Heart left ventricle (tissue), 16 donors: ENCODE measurements around the gene MAS1L. TPM values are rescaled to one million over a fixed set of nuclear protein-coding genes. Genes with fewer than 3 reads are reported as not detected.

ENCODE experiments used
- ATAC-seq, 4 donors: fragments of 200-7000 bp; cut with Tn5 transposase; one replicate each; pipeline ENCODE4 v1.9.1; 2020 to 2022; ENCODE audit warnings: moderate library complexity in 4 of 4, mild to moderate bottlenecking in 3 of 4, moderate number of reproducible peaks in 1 of 4
- DNase-seq, 5 donors: peaks; one replicate each; pipeline ENCODE4 v3.0.0-alpha.2; 2020
- H3K27ac ChIP-seq, 12 donors: fragments of 200-600 bp; sonication (generic) in 4 of 12; one replicate each; pipeline versions ENCODE4 v1.5.0 to v1.8.0; 2016 to 2022; ENCODE audit warnings: mild to moderate bottlenecking in 2 of 12
- H3K27me3 ChIP-seq, 9 donors: fragments of 200-600 bp; sonication (generic) in 2 of 9; one replicate each; pipeline versions ENCODE4 v1.5.1 to v1.8.0; 2016 to 2022; ENCODE audit warnings: mild to moderate bottlenecking in 3 of 9
- H3K36me3 ChIP-seq, 9 donors: fragments of 200-600 bp; sonication (generic) in 2 of 9; one replicate each; pipeline versions ENCODE4 v1.5.0 to v1.8.0; 2018 to 2022; ENCODE audit warnings: mild to moderate bottlenecking in 2 of 9
- H3K4me1 ChIP-seq, 12 donors: fragments of 200-600 bp; sonication (generic) in 4 of 12; one replicate each; pipeline versions ENCODE4 v1.5.0 to v1.8.0; 2016 to 2022; ENCODE audit warnings: mild to moderate bottlenecking in 3 of 12
- H3K4me3 ChIP-seq, 12 donors: fragments of 200-600 bp; sonication (generic) in 4 of 12; one replicate each; pipeline versions ENCODE4 v1.5.0 to v1.8.0; 2017 to 2022; ENCODE audit warnings: mild to moderate bottlenecking in 9 of 12, moderate library complexity in 4 of 12
- H3K9me3 ChIP-seq, 12 donors: fragments of 200-600 bp; sonication (generic) in 4 of 12; one replicate each; pipeline versions ENCODE4 v1.5.0 to v1.8.0; 2016 to 2022; ENCODE audit warnings: mild to moderate bottlenecking in 1 of 12
- POLR2A ChIP-seq, 2 donors: fragments of 450-650 bp; IDR thresholded peaks; one replicate each; pipeline ENCODE4 v1.6.1; 2017; ENCODE audit warnings: antibody characterized with exemption in 2 of 2, mild to moderate bottlenecking in 2 of 2, moderate library complexity in 2 of 2
- WGBS, 4 donors: extraction: QIAGEN DNeasy Blood & Tissue Kit in 2 of 4; methylation state at CpG; one replicate each; pipeline versions ENCODE4 v1.1.5 to v1.1.7; 2013 to 2018; 5-methylcytosine and 5-hydroxymethylcytosine counted together
- intact Hi-C, 10 donors: fragments of 100-400 bp; cut with DNase I; formaldehyde crosslinking; loops; one replicate each; pipeline versions ENCODE4 v1.11.1 to v1.14.2; 2022
- polyA plus RNA-seq, 2 donors: library from polyadenylated mRNA; stranded (reverse); fragments of 200-250 nt; gene quantifications; one replicate each; pipeline ENCODE4 v1.2.3, GENCODE V29; 2013
- total RNA-seq, 9 donors: library from RNA; depleted of rRNA in 2 of 9; stranded (reverse); fragments of >200 nt in 2 of 9; fragmentation: NEBNext Ultra II Directional in 3 of 9; extraction: Animal tissue kit (Norgen Biotek cat#: 25700) in 3 of 9; gene quantifications; one replicate each; pipeline versions ENCODE4 v1.1.0 to v1.2.4, GENCODE V29; 2016 to 2023
- TF ChIP-seq, protein P1 (sequence below), 12 donors: fragments of 200-600 bp; sonication (generic) in 4 of 12; IDR thresholded peaks; one replicate each; pipeline versions ENCODE4 v1.5.0 to v1.8.0; 2018 to 2022; ENCODE audit warnings: antibody characterized with exemption in 12 of 12, mild to moderate bottlenecking in 5 of 12
- donor health status: ischemic (EF 13 %, LVEDD 7.1; RV severe dilation, severe dysfunction).
- donor health status: healthy with polysubstance abuse.
- donor health status: DM: no; HTN: yes; CAD: no.
- donor health status: DM: no; HTN: no; CAD: no.
- donor health status: ischemic (EF 25% LVEDD 6.9; RV normal size, moderate dysfunction).
- donor health status: ischemic (EF 25% LVEDD 5.7; RV mildly dilated, moderate dysfunction).
- donor health status: healthy.
- donor health status: DM: yes; HTN: yes; CAD: no.
- donor health status: ischemic (EF 35%, LVEDD 5.7; RV mildly dilated, moderate dysfunction).
- donor health status: nonischemic (EF 11% LVEDD 7.7; RV severe dilation, severe dysfunction).
- donor health status: DM: yes; HTN: yes; CAD: no.
- donor health status: PGD.
- donor health status: ischemic (EF 29% LVEDD 5.4; RV normal size, mild dysfunction).
- donor health status: nonischemic (EF 23%, LVEDD 6.1; RV moderate dilation, normal function).

The MAS1L gene
- total and polyA plus RNA-seq, 11 donors: not detected

DNA sequence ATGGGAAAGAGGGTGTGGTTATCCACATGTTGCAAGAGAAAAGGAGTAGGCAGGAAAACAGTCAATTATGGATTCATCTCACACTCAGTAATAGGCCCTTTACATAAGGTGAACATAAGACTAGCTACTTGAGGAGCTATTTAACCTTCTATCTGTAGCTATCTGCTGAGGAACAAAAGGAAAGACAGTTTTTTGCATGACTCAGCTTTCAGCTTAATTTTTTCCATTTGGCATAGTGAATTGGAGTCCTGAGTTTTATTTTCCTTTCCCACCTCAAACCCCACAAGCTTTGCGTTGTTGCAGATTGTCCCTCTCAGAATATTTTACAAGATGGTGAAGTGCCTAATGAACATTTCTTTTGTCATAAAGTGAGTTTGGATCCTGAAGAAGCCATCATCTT is 39.4 kb upstream of the MAS1L start:
- WGBS, 4 donors: 82 to 93% (median 90%) methylated on average over 1 of the region's 1 CpG
- ATAC-seq (no peak), DNase-seq (no peak)
- H3K4me3 ChIP-seq: no peak overlapping the region
- intact Hi-C loops: no loop called here
- H3K27me3 ChIP-seq: peaks cover 0 to 4% (median 0%) of the 10 kb centered on the region in 9 donors
- no peaks in the 10 kb centered on the region for H3K36me3 ChIP-seq
- no peak for TF ChIP-seq POLR2A (IDR thresholded peaks at IDR 0.05)
- TF ChIP-seq, protein P1, sequence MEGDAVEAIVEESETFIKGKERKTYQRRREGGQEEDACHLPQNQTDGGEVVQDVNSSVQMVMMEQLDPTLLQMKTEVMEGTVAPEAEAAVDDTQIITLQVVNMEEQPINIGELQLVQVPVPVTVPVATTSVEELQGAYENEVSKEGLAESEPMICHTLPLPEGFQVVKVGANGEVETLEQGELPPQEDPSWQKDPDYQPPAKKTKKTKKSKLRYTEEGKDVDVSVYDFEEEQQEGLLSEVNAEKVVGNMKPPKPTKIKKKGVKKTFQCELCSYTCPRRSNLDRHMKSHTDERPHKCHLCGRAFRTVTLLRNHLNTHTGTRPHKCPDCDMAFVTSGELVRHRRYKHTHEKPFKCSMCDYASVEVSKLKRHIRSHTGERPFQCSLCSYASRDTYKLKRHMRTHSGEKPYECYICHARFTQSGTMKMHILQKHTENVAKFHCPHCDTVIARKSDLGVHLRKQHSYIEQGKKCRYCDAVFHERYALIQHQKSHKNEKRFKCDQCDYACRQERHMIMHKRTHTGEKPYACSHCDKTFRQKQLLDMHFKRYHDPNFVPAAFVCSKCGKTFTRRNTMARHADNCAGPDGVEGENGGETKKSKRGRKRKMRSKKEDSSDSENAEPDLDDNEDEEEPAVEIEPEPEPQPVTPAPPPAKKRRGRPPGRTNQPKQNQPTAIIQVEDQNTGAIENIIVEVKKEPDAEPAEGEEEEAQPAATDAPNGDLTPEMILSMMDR (IDR thresholded peaks at IDR 0.05): no peak
- no peak overlapping the region for H3K27ac ChIP-seq
- H3K9me3 ChIP-seq: no peaks in the 10 kb centered on the region
- H3K4me1 ChIP-seq: no peaks in the 10 kb centered on the region

DNA sequence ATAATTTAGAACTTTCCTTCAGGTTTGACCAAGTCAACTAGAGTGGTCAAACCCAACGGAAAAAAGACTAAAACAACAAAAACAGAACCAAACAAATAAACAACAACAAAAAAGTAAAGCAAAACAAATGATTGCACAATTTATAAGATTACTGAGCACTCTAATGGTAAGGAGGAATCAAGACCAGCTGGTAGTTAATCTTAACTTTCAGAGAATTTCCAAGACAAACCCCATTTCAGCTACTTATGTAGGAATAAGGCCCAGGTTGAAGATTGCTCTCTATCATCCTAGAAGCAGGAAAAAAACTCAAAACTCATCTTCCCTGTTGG is 37.5 kb upstream of the MAS1L start:
- H3K4me3 ChIP-seq: no peak overlapping the region
- no peaks in the 10 kb centered on the region for H3K4me1 ChIP-seq
- TF ChIP-seq, protein P1 (IDR thresholded peaks at IDR 0.05): no peak
- no peak for TF ChIP-seq POLR2A (IDR thresholded peaks at IDR 0.05)
- no peak overlapping the region for H3K27ac ChIP-seq
- H3K36me3 ChIP-seq: no peaks in the 10 kb centered on the region
- ATAC-seq: no peak
- H3K27me3 ChIP-seq: peaks cover 0 to 4% (median 0%) of the 10 kb centered on the region in 9 donors
- 0 to 2% (median 1%) methylated on average over 1 of the region's 1 CpG for WGBS, 4 donors
- intact Hi-C loops: no loop called here
- DNase-seq: no peak
- no peaks in the 10 kb centered on the region for H3K9me3 ChIP-seq

DNA sequence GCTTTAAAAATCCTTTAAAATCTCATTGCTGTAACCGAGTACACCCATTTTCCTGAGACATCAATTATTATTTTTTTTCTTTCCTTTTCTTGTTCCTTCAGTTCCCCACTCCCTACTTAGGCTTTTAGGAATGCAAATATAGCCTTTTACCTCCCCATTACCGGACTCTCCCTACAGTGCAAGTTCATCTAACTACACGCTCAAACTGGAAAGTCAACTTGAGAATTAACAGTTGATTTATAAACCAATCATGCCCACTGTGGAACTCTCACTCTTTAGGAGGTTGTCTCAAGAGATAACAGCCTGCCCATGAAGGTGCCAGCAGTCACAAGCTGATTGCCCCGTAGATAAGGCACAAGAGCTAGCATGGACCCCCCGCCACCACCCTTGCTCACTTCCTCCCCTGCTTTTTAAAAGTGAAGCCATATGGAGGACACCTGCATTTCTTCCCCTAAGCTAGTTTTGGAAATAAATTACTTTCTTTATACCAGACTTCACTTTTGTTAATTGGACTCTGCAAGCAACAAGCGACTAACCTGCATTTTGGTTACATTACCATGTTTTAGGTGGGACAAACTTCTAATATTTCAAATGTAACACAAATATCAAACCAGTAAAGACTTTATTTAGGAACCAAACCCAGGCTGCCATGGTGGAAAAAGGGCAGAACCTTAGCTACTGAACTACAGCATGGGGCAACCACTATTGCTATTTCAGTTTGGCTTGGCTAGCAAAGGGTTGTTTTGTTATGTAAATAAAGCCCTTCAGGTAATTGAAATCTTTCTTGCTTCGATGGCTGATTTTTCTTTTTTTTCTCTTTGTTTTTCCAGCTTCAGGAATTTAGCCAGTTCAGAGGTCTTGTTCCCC is 36.9 kb upstream of the MAS1L start:
- no peak for ATAC-seq
- WGBS, 4 donors: 68 to 76% (median 70%) methylated on average over 7 of the region's 7 CpGs

DNA sequence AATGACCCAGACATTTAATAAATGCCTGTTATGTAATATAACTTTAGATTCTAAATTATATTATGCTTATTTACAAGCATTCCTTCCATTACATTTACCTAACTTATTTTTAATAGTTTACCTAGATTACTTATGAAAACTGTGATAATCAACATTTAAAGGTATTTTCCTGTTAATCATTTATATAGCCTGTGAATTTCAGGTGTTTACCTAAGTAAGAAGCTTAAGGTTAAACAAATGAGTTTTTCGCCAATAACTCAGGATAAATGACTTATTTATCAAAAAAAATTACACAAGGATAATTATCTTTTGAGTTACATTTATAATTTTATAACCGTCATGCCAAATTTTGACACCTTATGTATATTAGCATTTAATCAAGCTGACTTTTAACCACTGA is 36.3 kb upstream of the MAS1L start:
- intact Hi-C loops: no loop called here
- Histone ChIP-seq H3K27ac (no peak overlapping the region), H3K9me3 (no peaks in the 10 kb centered on the region), H3K4me3 (no peak overlapping the region), H3K27me3 (peaks cover 0 to 4% (median 0%) of the 10 kb centered on the region in 9 donors), H3K4me1 (no peaks in the 10 kb centered on the region), H3K36me3 (no peaks in the 10 kb centered on the region)
- ATAC-seq (no peak), DNase-seq (no peak)
- TF ChIP-seq, protein P1 (IDR thresholded peaks at IDR 0.05): no peak
- no peak for TF ChIP-seq POLR2A (IDR thresholded peaks at IDR 0.05)
- 68 to 85% (median 77%) methylated on average over 2 of the region's 2 CpGs for WGBS, 4 donors

More for the DNA sequence above, 36.9 kb upstream of the MAS1L start:
- DNase-seq: no peak
- Histone ChIP-seq H3K4me1 (no peaks in the 10 kb centered on the region), H3K9me3 (no peaks in the 10 kb centered on the region), H3K27me3 (peaks cover 0 to 4% (median 0%) of the 10 kb centered on the region in 9 donors), H3K4me3 (no peak overlapping the region), H3K36me3 (no peaks in the 10 kb centered on the region), H3K27ac (no peak overlapping the region)
- intact Hi-C loops: no loop called here
- TF ChIP-seq, protein P1 (IDR thresholded peaks at IDR 0.05): no peak
